GM21619 (cell line): Measurements from ENCODE around the gene ACOXL.

Source experiments
- ATAC-seq: cut with Tn5 transposase; IDR thresholded peaks from one replicate; pipeline ENCODE4 v1.9.1; 2021; ENCODE audit not compliant: unreplicated experiment

The ACOXL gene

GRCh38 chr2:111120253-111121027, 388.1 kb downstream of the ACOXL start, which contains the start of gene BCL2L11:
TSS of gene BCL2L11 (plus strand) at chr2:111120914. CDS start at chr2:111123746, 2,832 bp downstream.
- peak; percentile 46 for ATAC-seq

- no peak for ATAC-seq
Measured at GRCh38 chr2:111121028-111121827, 388.9 kb downstream of the ACOXL start.

DNA sequence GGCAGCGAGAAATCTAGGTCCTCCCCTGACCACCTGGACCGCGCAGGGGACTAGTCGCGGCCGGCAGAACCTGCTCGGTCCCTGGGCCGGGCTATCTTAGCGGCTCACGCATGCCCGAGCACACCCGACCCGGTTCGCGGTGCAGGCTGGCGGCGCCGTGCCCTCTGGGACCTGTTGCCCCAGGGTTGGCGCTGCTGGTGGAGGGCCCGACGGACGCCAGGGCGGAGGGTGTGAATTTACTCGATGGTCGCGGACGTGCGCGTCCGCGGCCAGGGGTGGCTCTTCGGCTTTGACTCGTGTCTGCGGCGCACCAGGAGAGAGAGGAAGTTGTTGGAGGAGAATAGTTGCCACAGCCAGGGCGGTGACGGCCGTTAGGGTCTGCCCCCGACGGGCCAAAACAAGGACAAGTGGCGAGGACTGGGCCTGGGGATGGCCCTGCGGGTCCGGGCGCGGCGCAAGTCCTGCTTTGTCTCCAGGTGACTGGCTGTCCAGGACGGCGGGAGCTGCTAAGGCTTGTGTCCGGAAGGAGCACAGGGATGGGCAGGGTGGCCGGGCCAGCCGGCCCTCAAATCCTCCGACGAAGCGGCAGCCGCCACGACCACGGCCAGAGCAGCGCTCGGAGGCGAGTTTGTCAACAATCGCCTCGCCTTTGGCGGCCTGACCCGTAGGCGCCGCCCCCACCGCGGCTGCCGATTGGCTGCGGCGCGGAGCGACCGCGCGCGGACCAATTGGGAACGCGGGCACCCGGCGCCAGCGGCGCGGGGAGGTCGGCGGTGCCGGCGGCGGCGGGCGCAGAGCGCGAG, 389.7 kb downstream of the ACOXL start:
- peak; percentile 44 for ATAC-seq

- peak; percentile 2 for ATAC-seq
Measured at GRCh38 chr2:111122631-111123421, 390.5 kb downstream of the ACOXL start.

DNA sequence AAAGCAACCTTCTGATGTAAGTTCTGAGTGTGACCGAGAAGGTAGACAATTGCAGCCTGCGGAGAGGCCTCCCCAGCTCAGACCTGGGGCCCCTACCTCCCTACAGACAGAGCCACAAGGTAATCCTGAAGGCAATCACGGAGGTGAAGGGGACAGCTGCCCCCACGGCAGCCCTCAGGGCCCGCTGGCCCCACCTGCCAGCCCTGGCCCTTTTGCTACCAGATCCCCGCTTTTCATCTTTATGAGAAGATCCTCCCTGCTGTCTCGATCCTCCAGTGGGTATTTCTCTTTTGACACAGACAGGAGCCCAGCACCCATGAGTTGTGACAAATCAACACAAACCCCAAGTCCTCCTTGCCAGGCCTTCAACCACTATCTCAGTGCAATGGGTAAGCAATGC, 391.4 kb downstream of the ACOXL start:
- no peak for ATAC-seq

- ATAC-seq: no peak
Measured at GRCh38 chr2:111126581-111126980, 394.2 kb downstream of the ACOXL start.

GRCh38 chr2:111127351-111127750, 395.0 kb downstream of the ACOXL start:
- ATAC-seq: no peak

DNA sequence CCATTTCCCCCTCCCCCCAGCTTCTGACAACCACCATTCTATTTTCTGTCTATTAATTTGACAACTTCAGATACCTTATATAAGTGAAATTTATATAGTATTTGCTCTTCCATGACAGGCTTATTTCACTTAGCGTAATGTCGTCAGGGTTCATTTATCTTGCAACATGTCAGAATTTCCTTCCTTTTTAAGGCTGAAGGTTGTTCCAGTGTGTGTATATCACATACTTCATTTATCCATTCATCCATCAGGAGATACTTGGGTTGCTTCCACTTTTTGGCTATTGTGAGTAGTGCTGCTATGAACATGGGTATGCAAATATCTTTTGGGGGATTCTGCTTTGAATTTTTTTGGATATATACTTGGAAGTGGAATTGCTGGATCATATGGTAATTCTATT, 395.7 kb downstream of the ACOXL start:
- no peak for ATAC-seq

- ATAC-seq: no peak
Measured at GRCh38 chr2:111133603-111134002, 401.2 kb downstream of the ACOXL start.

DNA sequence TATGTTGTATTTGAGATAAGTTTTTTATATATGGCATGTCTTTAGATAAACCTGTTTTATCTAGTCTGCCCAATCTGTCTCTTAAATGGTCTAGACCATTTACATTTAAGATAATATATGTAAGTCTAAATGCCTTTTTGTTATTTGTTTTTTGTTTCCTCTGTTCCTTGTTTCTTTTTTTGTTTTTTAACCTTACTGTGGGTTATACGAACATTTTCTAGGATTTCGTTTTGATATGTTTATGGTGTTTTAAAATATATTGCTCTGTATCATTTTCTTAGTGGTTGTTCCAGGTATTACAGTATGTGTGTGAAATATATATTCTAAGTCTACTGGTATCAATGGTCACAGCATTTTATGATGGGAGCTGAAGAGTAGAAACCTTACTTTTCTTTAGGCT, 401.7 kb downstream of the ACOXL start:
- ATAC-seq: no peak

- no peak for ATAC-seq
Measured at GRCh38 chr2:111135237-111135909, 403.0 kb downstream of the ACOXL start.

GRCh38 chr2:111135910-111136297, 403.5 kb downstream of the ACOXL start:
- ATAC-seq: no peak

DNA sequence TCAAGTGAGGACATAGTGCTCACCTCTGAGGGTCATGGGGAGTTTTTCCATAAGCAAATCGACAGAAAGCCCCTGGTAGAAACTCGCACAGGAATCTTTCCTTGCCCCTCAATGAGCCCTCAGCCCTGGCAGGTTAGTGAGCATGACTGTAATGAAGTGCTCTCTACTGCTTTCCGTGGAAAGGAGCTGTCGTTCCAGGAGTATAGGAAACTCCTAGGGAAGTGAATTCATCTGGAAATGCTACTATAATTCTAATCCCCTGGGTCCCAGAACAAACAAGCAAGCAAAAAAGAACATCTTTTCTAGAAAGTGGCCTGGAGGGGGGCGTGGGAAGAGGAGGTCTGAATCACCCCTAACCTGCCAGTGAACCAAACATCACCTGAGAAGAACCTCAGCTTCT, 406.5 kb downstream of the ACOXL start:
- ATAC-seq: no peak

DNA sequence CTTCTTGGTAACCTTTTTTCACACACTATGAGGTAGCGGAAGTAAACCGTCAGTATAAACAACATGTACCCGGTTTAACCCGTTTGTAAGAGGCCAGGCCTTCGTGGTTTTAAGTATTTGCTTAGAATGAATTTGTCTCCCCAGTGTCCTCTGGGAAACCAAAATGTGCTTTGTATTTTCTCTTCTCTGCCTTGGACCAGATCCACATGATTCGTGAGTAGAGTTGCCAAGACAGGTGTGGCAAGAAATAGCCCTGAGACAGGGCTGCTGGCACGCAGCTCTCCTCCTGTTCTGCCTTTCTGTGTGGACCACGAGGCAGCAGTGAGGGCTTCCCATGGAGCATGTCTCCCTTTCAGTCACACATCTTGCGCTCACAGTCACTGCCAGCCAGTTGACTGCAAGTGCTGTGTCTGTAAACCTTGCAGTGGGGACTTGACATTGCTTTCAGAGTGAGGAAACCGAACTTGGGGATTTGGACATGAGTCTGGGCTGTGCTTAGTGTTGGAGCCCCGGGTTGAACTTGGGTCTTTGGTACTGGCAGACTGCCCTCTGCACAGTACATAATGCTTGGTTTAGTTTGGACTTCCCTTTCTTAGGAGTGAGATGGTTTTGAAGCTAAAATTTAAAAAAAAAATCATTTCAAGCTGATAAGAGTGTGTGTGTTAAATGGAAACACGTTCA, 407.4 kb downstream of the ACOXL start:
- no peak for ATAC-seq

DNA sequence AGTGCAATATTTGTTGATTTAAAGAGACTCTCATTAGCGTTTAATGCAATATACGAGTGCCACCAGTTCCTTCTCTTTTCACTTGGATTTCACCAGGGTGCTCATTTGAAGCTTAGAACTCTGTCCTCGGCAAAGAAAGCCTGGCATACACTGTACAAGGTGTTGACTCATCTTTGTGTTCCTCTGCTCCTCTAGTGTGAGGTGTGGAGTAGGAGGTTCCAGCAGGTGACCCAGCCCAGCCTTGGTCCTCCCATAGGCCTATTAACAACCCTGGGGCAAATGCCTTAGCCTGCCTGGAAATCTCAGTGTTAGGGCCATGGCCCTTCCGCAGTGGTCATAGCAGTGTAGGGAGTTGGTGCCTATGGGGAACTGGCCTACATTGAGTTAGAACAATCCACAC, 408.4 kb downstream of the ACOXL start:
- ATAC-seq: no peak

DNA sequence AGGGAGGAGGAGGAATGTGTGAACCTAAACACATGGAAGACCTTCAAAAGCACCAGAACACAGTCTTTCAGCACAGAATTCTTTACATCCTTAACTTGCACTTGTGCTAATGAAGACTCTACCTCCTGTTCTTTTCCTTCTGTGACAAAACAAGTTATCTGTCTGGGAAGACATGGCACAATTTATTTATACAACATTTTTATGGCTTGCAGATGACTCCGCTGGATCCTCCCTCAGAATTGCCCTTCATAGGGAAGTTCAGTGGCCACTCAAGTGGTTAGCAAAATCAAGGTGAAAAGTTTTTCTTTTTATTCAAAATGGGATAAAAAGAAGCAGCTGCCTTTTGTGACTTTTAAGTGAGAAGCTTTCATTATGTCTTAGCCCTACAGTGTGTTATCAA, 409.7 kb downstream of the ACOXL start:
- no peak for ATAC-seq

- no peak for ATAC-seq
Measured at GRCh38 chr2:111143107-111143842, 410.9 kb downstream of the ACOXL start.

- ATAC-seq: no peak
Measured at GRCh38 chr2:111143843-111144198, 411.4 kb downstream of the ACOXL start.
